H9 (cell line): ENCODE results near the gene PRCC. TPM values are rescaled to one million over a fixed set of nuclear protein-coding genes. Genes with fewer than 3 reads are reported as not detected.

Experiments used
- DNase-seq: peaks from one replicate; pipeline ENCODE4 v3.0.0-alpha.2; 2017
- H2AFZ ChIP-seq: one replicate; pipeline ENCODE4 v1.6.1; 2013; ENCODE audit warnings: mild to moderate bottlenecking, low read length, control low read depth, moderate library complexity
- H2AK5ac ChIP-seq: 2 replicates; pipeline ENCODE4 v1.6.1; 2013; ENCODE audit warnings: low read length, control low read depth, mixed read lengths; ENCODE audit not compliant: insufficient read length
- H2BK120ac ChIP-seq: one replicate; pipeline ENCODE4 v1.6.1; 2013; ENCODE audit warnings: low read depth, mild to moderate bottlenecking, low read length, control low read depth, inconsistent platforms; ENCODE audit not compliant: poor library complexity, severe bottlenecking
- H2BK12ac ChIP-seq: 2 replicates; pipeline ENCODE4 v1.6.1; 2013; ENCODE audit warnings: low read length, control low read depth, mixed read lengths, low read depth; ENCODE audit not compliant: insufficient read length
- H2BK15ac ChIP-seq: 2 replicates; pipeline ENCODE4 v1.6.1; 2013; ENCODE audit warnings: low read depth, low read length, control low read depth
- H2BK20ac ChIP-seq: one replicate; pipeline ENCODE4 v1.6.1; 2013; ENCODE audit warnings: low read depth, mild to moderate bottlenecking, low read length, control low read depth, inconsistent platforms; ENCODE audit not compliant: poor library complexity, severe bottlenecking
- H2BK5ac ChIP-seq: 2 replicates; pipeline ENCODE4 v1.6.1; 2013; ENCODE audit warnings: low read length, control low read depth, mixed read lengths; ENCODE audit not compliant: insufficient read length
- H3K14ac ChIP-seq: 2 replicates; pipeline ENCODE4 v1.6.1; 2013; ENCODE audit warnings: low read length, control low read depth; ENCODE audit not compliant: insufficient read depth
- H3K18ac ChIP-seq: 2 replicates; pipeline ENCODE4 v1.6.1; 2013; ENCODE audit warnings: low read depth, mild to moderate bottlenecking, mixed read lengths, low read length, control low read depth; ENCODE audit not compliant: insufficient read length
- H3K23ac ChIP-seq: 2 replicates; pipeline ENCODE4 v1.6.1; 2013; ENCODE audit warnings: low read length, control low read depth, mixed read lengths, low read depth; ENCODE audit not compliant: insufficient read length
- H3K23me2 ChIP-seq: 2 replicates; pipeline ENCODE4 v1.6.1; 2013; ENCODE audit warnings: low read depth, mild to moderate bottlenecking, mixed read lengths, low read length, control low read depth; ENCODE audit not compliant: insufficient read length, poor library complexity, severe bottlenecking
- H3K27ac ChIP-seq: 2 replicates; pipeline ENCODE4 v1.5.1; 2013; ENCODE audit warnings: low read length, control low read depth, mixed read lengths, low read depth; ENCODE audit not compliant: insufficient read length
- H3K27me3 ChIP-seq: 2 replicates; pipeline ENCODE4 v1.6.1; 2013; ENCODE audit warnings: low read length, control low read depth, inconsistent platforms; ENCODE audit not compliant: insufficient read depth
- H3K4ac ChIP-seq: 2 replicates; pipeline ENCODE4 v1.6.1; 2013; ENCODE audit warnings: low read depth, mild to moderate bottlenecking, control low read depth, inconsistent platforms, low read length, moderate library complexity
- H3K4me1 ChIP-seq: 2 replicates; pipeline ENCODE4 v1.6.1; 2013; ENCODE audit warnings: low read length, control low read depth, inconsistent platforms; ENCODE audit not compliant: insufficient read depth
- H3K4me2 ChIP-seq: 2 replicates; pipeline ENCODE4 v1.6.1; 2013; ENCODE audit warnings: low read length, control low read depth, mixed read lengths; ENCODE audit not compliant: insufficient read length, insufficient read depth
- H3K56ac ChIP-seq: 2 replicates; pipeline ENCODE4 v1.6.1; 2013; ENCODE audit warnings: low read depth, mild to moderate bottlenecking, mixed read lengths, low read length, control low read depth; ENCODE audit not compliant: insufficient read length
- H3K79me1 ChIP-seq: 2 replicates; pipeline ENCODE4 v1.6.1; 2013; ENCODE audit warnings: low read depth, mild to moderate bottlenecking, moderate library complexity, low read length, control low read depth, inconsistent platforms; ENCODE audit not compliant: insufficient read depth, poor library complexity, severe bottlenecking
- H3K79me2 ChIP-seq: 2 replicates; pipeline ENCODE4 v1.6.1; 2013; ENCODE audit warnings: low read length, control low read depth, inconsistent platforms; ENCODE audit not compliant: insufficient read depth
- H3K9ac ChIP-seq: 2 replicates; pipeline ENCODE4 v1.6.1; 2013; ENCODE audit warnings: low read length, control low read depth, mixed read lengths; ENCODE audit not compliant: insufficient read length; ENCODE audit errors: extremely low read depth
- H3K9me3 ChIP-seq: one replicate; pipeline ENCODE4 v1.6.1; 2013; ENCODE audit warnings: low read depth, low read length, inconsistent platforms; ENCODE audit not compliant: control insufficient read depth
- H3T11ph ChIP-seq: one replicate; pipeline ENCODE4 v1.6.1; 2013; ENCODE audit warnings: mild to moderate bottlenecking, low read length, control low read depth, inconsistent platforms
- H4K20me1 ChIP-seq: one replicate; pipeline ENCODE4 v1.6.1; 2013; ENCODE audit not compliant: control insufficient read depth, insufficient read length, insufficient read depth
- H4K5ac ChIP-seq: 2 replicates; pipeline ENCODE4 v1.6.1; 2013; ENCODE audit warnings: low read depth, mild to moderate bottlenecking, mixed read lengths, low read length, control low read depth; ENCODE audit not compliant: insufficient read length
- H4K8ac ChIP-seq: replicated peaks from 2 replicates; pipeline ENCODE4 v1.6.1; 2013; ENCODE audit warnings: low read length, control low read depth, mixed read lengths, low read depth; ENCODE audit not compliant: insufficient read length
- H4K91ac ChIP-seq: 2 replicates; pipeline ENCODE4 v1.6.1; 2013; ENCODE audit warnings: low read depth, mild to moderate bottlenecking, moderate library complexity, mixed read lengths, low read length, control low read depth; ENCODE audit not compliant: insufficient read length
- H3K27ac Mint-ChIP-seq, 3 experiments: 2 replicates in 2 of 3; 3 replicates in 1 of 3; pipeline ENCODE4 v1.8.0; 2020 to 2021; ENCODE audit warnings: mixed read lengths in 3 of 3, mild to moderate bottlenecking in 1 of 3, moderate library complexity in 1 of 3
- H3K27me3 Mint-ChIP-seq: 2 replicates; pipeline ENCODE4 v1.8.0; 2021; ENCODE audit warnings: low read depth, mild to moderate bottlenecking, moderate library complexity, mixed read lengths
- H3K36me3 Mint-ChIP-seq, 3 experiments: 2 replicates in 2 of 3; 3 replicates in 1 of 3; pipeline ENCODE4 v1.8.0; 2020 to 2021; ENCODE audit warnings: low read depth in 3 of 3, mixed read lengths in 3 of 3; ENCODE audit not compliant: insufficient read depth in 1 of 3
- H3K4me1 Mint-ChIP-seq, 2 experiments: 2 replicates each; pipeline ENCODE4 v1.8.0; 2020; ENCODE audit warnings: mixed read lengths in 2 of 2
- H3K4me3 Mint-ChIP-seq, 2 experiments: 2 replicates in 1 of 2; 3 replicates in 1 of 2; pipeline ENCODE4 v1.8.0; 2020 to 2021; ENCODE audit warnings: mild to moderate bottlenecking in 2 of 2, mixed read lengths in 2 of 2, moderate library complexity in 1 of 2
- H3K9me3 Mint-ChIP-seq, 2 experiments: 2 replicates in 1 of 2; 3 replicates in 1 of 2; pipeline ENCODE4 v1.8.0; 2020; ENCODE audit warnings: mild to moderate bottlenecking in 2 of 2, mixed read lengths in 2 of 2, moderate library complexity in 1 of 2
- WGBS: extraction: QIAGEN DNeasy Blood & Tissue Kit; methylation state at CpG from one replicate; pipeline ENCODE4 v1.1.7; 2013; ENCODE audit warnings: missing lambda C conversion rate, low lambda C conversion rate, mixed read lengths; ENCODE audit not compliant: insufficient read length; ENCODE audit errors: extremely low coverage; 5-methylcytosine and 5-hydroxymethylcytosine counted together
- total RNA-seq: library from RNA; stranded (reverse); gene quantifications from 2 replicates; pipeline ENCODE4 v1.2.1, GENCODE V29; 2021
- TF ChIP-seq, protein P1 (sequence below): fragments of 200-600 bp; sonication (generic); conservative IDR thresholded peaks from 3 replicates; pipeline ENCODE4 v1.8.0; 2021; ENCODE audit warnings: antibody characterized with exemption, mild to moderate bottlenecking

PRCC gene
- total RNA-seq, 1 experiment from 2014 or later = 129 TPM

- WGBS = no CpG with 5 or more reads among the region's 48 CpGs
Measured at GRCh38 chr1:156751451-156751756, 15.9 kb upstream of the PRCC start, which contains the start of gene HDGF. HDGF (minus strand) TSS chr1:156751675; CDS start chr1:156751429, 246 bp downstream.

More at GRCh38 chr1:156751451-156751756, 15.9 kb upstream of the PRCC start, which contains the start of gene HDGF:
- Histone ChIP-seq H3K9ac (peak within 1 kb of the TSS; percentile 96), H2BK20ac (no peak within 1 kb of the TSS), H3K4ac (no peak within 1 kb of the TSS; the same call in 1 of the 2 replicates), H3K27ac (peak within 1 kb of the TSS; percentile 50), H4K20me1 (no peaks in the 10 kb centered on the region), H2BK120ac (peak within 1 kb of the TSS; percentile 51), H3K79me1 (no peaks in the 10 kb centered on the region), H2BK12ac (no peak within 1 kb of the TSS), H3K27me3 (no peaks in the 10 kb centered on the region), H3K23me2 (peaks cover 20% of the 10 kb centered on the region), H2BK15ac (no peak within 1 kb of the TSS; the same call in 1 of the 2 replicates), H3K14ac (peak within 1 kb of the TSS; percentile 99), H3K18ac (peak within 1 kb of the TSS; percentile 97), H3K56ac (no peak within 1 kb of the TSS), H2AK5ac (no peak within 1 kb of the TSS), H3K4me2 (peak within 1 kb of the TSS; percentile 73), H3K79me2 (peaks cover 22% of the 10 kb centered on the region; the same call in 1 of the 2 replicates), H2BK5ac (peak within 1 kb of the TSS; percentile 11), H2AFZ (no peak within 1 kb of the TSS), H3K4me1 (peaks cover 19% of the 10 kb centered on the region; the same call in 1 of the 2 replicates), H4K91ac (peak within 1 kb of the TSS; percentile 11), H3T11ph (no peak within 1 kb of the TSS), H3K23ac (no peak within 1 kb of the TSS), H3K9me3 (no peaks in the 10 kb centered on the region), H4K5ac (peak within 1 kb of the TSS; percentile 69), H4K8ac (no peak within 1 kb of the TSS)
- H3K36me3 Mint-ChIP-seq = peaks cover 0 to 10% (median 10%) of the 10 kb centered on the region in 3 experiments; a peak in 3 of 7 replicates
- H3K4me3 Mint-ChIP-seq = peak within 1 kb of the TSS; percentile 91 to 96
- DNase-seq = no peak
- TF ChIP-seq, protein P1, sequence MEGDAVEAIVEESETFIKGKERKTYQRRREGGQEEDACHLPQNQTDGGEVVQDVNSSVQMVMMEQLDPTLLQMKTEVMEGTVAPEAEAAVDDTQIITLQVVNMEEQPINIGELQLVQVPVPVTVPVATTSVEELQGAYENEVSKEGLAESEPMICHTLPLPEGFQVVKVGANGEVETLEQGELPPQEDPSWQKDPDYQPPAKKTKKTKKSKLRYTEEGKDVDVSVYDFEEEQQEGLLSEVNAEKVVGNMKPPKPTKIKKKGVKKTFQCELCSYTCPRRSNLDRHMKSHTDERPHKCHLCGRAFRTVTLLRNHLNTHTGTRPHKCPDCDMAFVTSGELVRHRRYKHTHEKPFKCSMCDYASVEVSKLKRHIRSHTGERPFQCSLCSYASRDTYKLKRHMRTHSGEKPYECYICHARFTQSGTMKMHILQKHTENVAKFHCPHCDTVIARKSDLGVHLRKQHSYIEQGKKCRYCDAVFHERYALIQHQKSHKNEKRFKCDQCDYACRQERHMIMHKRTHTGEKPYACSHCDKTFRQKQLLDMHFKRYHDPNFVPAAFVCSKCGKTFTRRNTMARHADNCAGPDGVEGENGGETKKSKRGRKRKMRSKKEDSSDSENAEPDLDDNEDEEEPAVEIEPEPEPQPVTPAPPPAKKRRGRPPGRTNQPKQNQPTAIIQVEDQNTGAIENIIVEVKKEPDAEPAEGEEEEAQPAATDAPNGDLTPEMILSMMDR = no peak
- H3K9me3 Mint-ChIP-seq = no peaks in the 10 kb centered on the region
- peak within 1 kb of the TSS; percentile 90 to 99 (median 96) for H3K27ac Mint-ChIP-seq
- H3K27me3 Mint-ChIP-seq = no peaks in the 10 kb centered on the region
- peaks cover 41 to 44% of the 10 kb centered on the region in 2 experiments for H3K4me1 Mint-ChIP-seq
